ENCODE measurements around the gene MTG2. TPM values are rescaled to one million over a fixed set of nuclear protein-coding genes. Genes with fewer than 3 reads are reported as not detected.
A peak's percentile ranks its signal among the peaks of the same experiment; 100 is the strongest.

Gene MTG2
- total and polyA plus RNA-seq, 4 donors = 18.3 to 35.5 (median 28.5) TPM

DNA sequence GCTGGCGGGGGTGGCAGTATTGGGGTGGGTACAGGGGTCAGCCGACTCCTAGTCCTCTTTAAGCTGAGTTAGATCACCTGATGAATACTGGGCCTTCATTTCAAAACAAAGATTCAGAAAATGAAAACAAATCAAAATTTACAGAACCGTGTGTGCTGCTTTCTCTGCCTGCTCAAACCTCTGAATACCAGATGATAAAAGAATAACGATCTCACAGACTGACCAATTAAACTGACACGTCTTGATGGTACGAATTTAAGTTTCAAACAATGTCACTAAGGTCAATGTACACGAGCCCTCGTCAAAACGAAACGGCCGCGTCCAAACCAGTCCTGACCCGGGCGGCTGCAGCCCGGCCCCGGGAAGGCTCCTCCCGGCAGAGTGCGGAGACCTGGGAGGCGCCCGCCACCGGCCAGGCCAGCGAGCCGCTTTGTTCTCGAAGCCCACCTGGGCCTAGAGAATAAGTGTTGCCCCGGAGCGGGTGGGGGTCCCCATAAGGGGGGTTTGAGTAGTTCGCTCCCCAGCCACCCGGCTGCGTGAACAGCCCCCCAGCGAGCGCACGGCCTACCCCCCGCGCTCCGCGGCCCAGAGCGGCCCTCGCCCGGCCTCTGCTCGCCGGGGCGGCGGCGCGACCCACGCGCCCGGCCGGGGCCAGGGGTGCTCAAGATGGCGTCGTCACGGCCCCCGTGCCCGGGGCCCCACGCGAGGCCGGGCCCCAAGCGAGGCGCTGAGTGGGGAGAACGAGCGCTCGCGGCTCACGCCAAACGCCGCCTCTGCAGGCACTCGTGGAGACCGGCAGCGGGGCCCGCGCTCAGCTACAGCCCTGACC lies 40.4 kb upstream of the MTG2 start:
- H3K4me1 ChIP-seq (ENCODE audit: control insufficient read depth in 5 of 5, insufficient read depth in 5 of 5, low read length in 5 of 5) = peaks cover 4 to 27% (median 16%) of the 10 kb centered on the region in 5 donors
- no peaks in the 10 kb centered on the region for H3K27me3 ChIP-seq (ENCODE audit: control insufficient read depth in 3 of 3, insufficient read depth in 3 of 3, low read length in 2 of 3)
- 1% methylated on average over 71 of the region's 71 CpGs for WGBS, 2 donors
- peak overlapping the region; percentile 59 to 75 for H3K9ac ChIP-seq (ENCODE audit: insufficient read depth in 1 of 2, low read length in 2 of 2)
- H3K36me3 ChIP-seq (ENCODE audit: control insufficient read depth in 4 of 4, insufficient read depth in 4 of 4, low read length in 4 of 4) = peaks cover 25 to 32% (median 31%) of the 10 kb centered on the region in 4 donors
- H3K9me3 ChIP-seq (ENCODE audit: control insufficient read depth in 4 of 4, insufficient read depth in 3 of 4, low read length in 3 of 4) = no peaks in the 10 kb centered on the region
- peak overlapping the region; percentile 97 to 98 for H3K27ac ChIP-seq (ENCODE audit: low read depth in 1 of 2, low read length in 1 of 2)
- TF ChIP-seq, protein P1, sequence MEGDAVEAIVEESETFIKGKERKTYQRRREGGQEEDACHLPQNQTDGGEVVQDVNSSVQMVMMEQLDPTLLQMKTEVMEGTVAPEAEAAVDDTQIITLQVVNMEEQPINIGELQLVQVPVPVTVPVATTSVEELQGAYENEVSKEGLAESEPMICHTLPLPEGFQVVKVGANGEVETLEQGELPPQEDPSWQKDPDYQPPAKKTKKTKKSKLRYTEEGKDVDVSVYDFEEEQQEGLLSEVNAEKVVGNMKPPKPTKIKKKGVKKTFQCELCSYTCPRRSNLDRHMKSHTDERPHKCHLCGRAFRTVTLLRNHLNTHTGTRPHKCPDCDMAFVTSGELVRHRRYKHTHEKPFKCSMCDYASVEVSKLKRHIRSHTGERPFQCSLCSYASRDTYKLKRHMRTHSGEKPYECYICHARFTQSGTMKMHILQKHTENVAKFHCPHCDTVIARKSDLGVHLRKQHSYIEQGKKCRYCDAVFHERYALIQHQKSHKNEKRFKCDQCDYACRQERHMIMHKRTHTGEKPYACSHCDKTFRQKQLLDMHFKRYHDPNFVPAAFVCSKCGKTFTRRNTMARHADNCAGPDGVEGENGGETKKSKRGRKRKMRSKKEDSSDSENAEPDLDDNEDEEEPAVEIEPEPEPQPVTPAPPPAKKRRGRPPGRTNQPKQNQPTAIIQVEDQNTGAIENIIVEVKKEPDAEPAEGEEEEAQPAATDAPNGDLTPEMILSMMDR (IDR thresholded peaks at IDR 0.05; ENCODE audit: control extremely low read depth, extremely low read depth) = no peak
- no peak for DNase-seq
- ATAC-seq (ENCODE audit: insufficient read depth, low FRiP score) = peak; percentile 4
- H3K4me3 ChIP-seq = peak overlapping the region; percentile 98

GRCh38 chr20:62143081-62143956 lies 39.5 kb upstream of the MTG2 start, which contains the start of the genes PSMA7 and SS18L1:
TSS of gene PSMA7 (minus strand) at chr20:62143394. CDS start at chr20:62143303, 91 bp downstream.
TSS of gene SS18L1 (plus strand) at chr20:62143769. CDS start at chr20:62143821, 52 bp downstream.
- peak within 1 kb of the TSS; percentile 97 to 98 for H3K27ac ChIP-seq (ENCODE audit: low read depth in 1 of 2, low read length in 1 of 2)
- no peaks in the 10 kb centered on the region for H3K9me3 ChIP-seq (ENCODE audit: control insufficient read depth in 4 of 4, insufficient read depth in 3 of 4, low read length in 3 of 4)
- peak within 1 kb of the TSS; percentile 59 to 75 for H3K9ac ChIP-seq (ENCODE audit: insufficient read depth in 1 of 2, low read length in 2 of 2)
- 1% methylated on average over 94 to 148 of the region's 148 CpGs for WGBS, 2 donors
- peaks cover 19 to 25% (median 23%) of the 10 kb centered on the region in 4 donors for H3K36me3 ChIP-seq (ENCODE audit: control insufficient read depth in 4 of 4, insufficient read depth in 4 of 4, low read length in 4 of 4)
- peak; percentile 92 for ATAC-seq (ENCODE audit: insufficient read depth, low FRiP score)
- H3K4me3 ChIP-seq = peak within 1 kb of the TSS; percentile 98
- DNase-seq = peak; percentile 84 to 95 (median 85)
- TF ChIP-seq, protein P1 (IDR thresholded peaks at IDR 0.05; ENCODE audit: control extremely low read depth, extremely low read depth) = no peak
- H3K27me3 ChIP-seq (ENCODE audit: control insufficient read depth in 3 of 3, insufficient read depth in 3 of 3, low read length in 2 of 3) = no peaks in the 10 kb centered on the region
- peaks cover 4 to 30% (median 16%) of the 10 kb centered on the region in 5 donors for H3K4me1 ChIP-seq (ENCODE audit: control insufficient read depth in 5 of 5, insufficient read depth in 5 of 5, low read length in 5 of 5)

DNA sequence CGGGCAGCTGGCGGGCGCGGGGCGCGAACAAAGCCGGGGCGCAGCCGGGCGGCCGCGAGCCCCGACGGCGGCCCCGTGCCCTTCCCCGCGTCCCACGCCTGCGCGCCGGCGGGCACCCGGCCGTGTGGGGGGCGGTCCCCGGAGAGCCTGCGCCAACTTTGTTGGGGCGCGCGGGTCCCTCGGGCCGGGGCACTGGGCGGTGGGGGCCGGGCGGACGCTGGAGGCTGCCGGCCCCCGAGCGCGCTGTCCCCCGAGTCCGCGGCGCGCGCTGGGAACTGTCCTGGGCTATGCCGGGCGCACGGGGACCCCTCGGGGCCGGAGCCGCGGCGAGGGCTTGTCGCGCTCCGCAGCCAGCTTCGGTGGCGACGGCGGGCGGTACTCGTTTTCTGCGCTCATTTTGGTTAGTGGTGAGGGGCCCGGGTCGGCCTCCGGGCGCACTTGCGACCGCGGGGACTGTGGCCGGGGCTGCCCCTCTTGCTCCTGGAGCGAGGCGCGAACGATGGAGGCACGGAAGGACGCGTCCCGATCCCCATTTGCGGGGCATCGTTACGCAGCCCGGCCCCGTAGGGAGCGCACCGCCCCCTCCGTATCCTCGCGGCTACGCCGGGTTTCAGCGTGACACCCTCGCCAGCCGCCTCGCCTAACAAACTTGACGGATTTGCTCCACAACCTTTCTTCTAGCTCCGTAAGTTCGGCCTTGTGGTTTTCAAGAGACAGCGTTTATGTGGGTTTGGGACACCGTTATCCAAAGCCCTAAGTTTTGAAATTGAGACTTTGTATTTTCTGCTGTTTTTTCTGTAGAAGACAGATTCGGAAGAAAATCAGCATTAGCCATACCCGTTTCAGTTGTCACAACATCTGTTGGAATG lies 38.6 kb upstream of the MTG2 start:
- H3K4me1 ChIP-seq (ENCODE audit: control insufficient read depth in 5 of 5, insufficient read depth in 5 of 5, low read length in 5 of 5) = peaks cover 4 to 36% (median 16%) of the 10 kb centered on the region in 5 donors
- peak overlapping the region; percentile 17 to 73 for H3K9ac ChIP-seq (ENCODE audit: insufficient read depth in 1 of 2, low read length in 2 of 2)
- peak; percentile 36 for ATAC-seq (ENCODE audit: insufficient read depth, low FRiP score)
- H3K4me3 ChIP-seq = peak overlapping the region; percentile 86
- peak overlapping the region; percentile 97 to 98 for H3K27ac ChIP-seq (ENCODE audit: low read depth in 1 of 2, low read length in 1 of 2)
- H3K9me3 ChIP-seq (ENCODE audit: control insufficient read depth in 4 of 4, insufficient read depth in 3 of 4, low read length in 3 of 4) = no peaks in the 10 kb centered on the region
- 1% methylated on average over 67 to 104 of the region's 104 CpGs for WGBS, 2 donors
- TF ChIP-seq, protein P1 (IDR thresholded peaks at IDR 0.05; ENCODE audit: control extremely low read depth, extremely low read depth) = no peak
- peaks cover 14 to 17% (median 16%) of the 10 kb centered on the region in 4 donors for H3K36me3 ChIP-seq (ENCODE audit: control insufficient read depth in 4 of 4, insufficient read depth in 4 of 4, low read length in 4 of 4)
- no peaks in the 10 kb centered on the region for H3K27me3 ChIP-seq (ENCODE audit: control insufficient read depth in 3 of 3, insufficient read depth in 3 of 3, low read length in 2 of 3)
- peak; percentile 55 to 61 (median 61) for DNase-seq

Data from lung (tissue), 12 donors.